ENCODE measurements around the gene CEACAM7. TPM values are rescaled to one million over a fixed set of nuclear protein-coding genes. Genes with fewer than 3 reads are reported as not detected.

CEACAM7 gene
- total RNA-seq, 1 experiment from 2014 or later = not detected

DNA sequence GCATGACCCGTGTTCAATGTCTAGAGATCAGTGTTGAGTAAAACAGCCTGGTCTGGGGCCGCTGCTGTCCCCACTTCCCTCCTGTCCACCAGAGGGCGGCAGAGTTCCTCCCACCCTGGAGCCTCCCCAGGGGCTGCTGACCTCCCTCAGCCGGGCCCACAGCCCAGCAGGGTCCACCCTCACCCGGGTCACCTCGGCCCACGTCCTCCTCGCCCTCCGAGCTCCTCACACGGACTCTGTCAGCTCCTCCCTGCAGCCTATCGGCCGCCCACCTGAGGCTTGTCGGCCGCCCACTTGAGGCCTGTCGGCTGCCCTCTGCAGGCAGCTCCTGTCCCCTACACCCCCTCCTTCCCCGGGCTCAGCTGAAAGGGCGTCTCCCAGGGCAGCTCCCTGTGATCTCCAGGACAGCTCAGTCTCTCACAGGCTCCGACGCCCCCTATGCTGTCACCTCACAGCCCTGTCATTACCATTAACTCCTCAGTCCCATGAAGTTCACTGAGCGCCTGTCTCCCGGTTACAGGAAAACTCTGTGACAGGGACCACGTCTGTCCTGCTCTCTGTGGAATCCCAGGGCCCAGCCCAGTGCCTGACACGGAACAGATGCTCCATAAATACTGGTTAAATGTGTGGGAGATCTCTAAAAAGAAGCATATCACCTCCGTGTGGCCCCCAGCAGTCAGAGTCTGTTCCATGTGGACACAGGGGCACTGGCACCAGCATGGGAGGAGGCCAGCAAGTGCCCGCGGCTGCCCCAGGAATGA is 18.9 kb upstream of the CEACAM7 start:
- Mint-ChIP-seq H3K36me3 (ENCODE audit: insufficient read depth in 1 of 3, low read depth in 3 of 3) (peaks cover 3 to 39% (median 8%) of the 10 kb centered on the region in 3 experiments; a peak in 4 of 7 replicates), H3K9me3 (peaks cover 81 to 96% of the 10 kb centered on the region in 2 experiments), H3K27ac (no peak overlapping the region), H3K4me3 (peak overlapping the region in 1 of 2 experiments; percentile 71; a peak in 3 of 5 replicates), H3K27me3 (ENCODE audit: low read depth) (peaks cover 2% of the 10 kb centered on the region), H3K4me1 (no peaks in the 10 kb centered on the region)
- Histone ChIP-seq H2BK12ac (ENCODE audit: insufficient read length, low read depth, low read length) (no peak overlapping the region), H4K91ac (ENCODE audit: insufficient read length, low read depth, low read length) (no peak overlapping the region), H3K4ac (ENCODE audit: low read depth, low read length) (no peak overlapping the region), H3K79me1 (ENCODE audit: insufficient read depth, low read depth, low read length, poor library complexity, severe bottlenecking) (no peaks in the 10 kb centered on the region), H3K9ac (ENCODE audit: extremely low read depth, insufficient read length, low read length) (no peak overlapping the region), H3K18ac (ENCODE audit: insufficient read length, low read depth, low read length) (no peak overlapping the region), H3K23me2 (ENCODE audit: insufficient read length, low read depth, low read length, poor library complexity, severe bottlenecking) (no peaks in the 10 kb centered on the region), H2BK20ac (ENCODE audit: low read depth, low read length, poor library complexity, severe bottlenecking) (no peak overlapping the region), H4K20me1 (ENCODE audit: control insufficient read depth, insufficient read depth, insufficient read length) (peaks cover 4% of the 10 kb centered on the region), H3K27me3 (ENCODE audit: insufficient read depth, low read length) (no peaks in the 10 kb centered on the region), H3K23ac (ENCODE audit: insufficient read length, low read depth, low read length) (no peak overlapping the region), H2AK5ac (ENCODE audit: insufficient read length, low read length) (no peak overlapping the region), H3K27ac (ENCODE audit: insufficient read length, low read depth, low read length) (no peak overlapping the region), H3K9me3 (ENCODE audit: control insufficient read depth, low read depth, low read length) (peaks cover 14% of the 10 kb centered on the region), H4K8ac (replicated peaks; ENCODE audit: insufficient read length, low read depth, low read length) (no peak overlapping the region), H2BK120ac (ENCODE audit: low read depth, low read length, poor library complexity, severe bottlenecking) (no peak overlapping the region), H2BK15ac (ENCODE audit: low read depth, low read length) (no peak overlapping the region), H4K5ac (ENCODE audit: insufficient read length, low read depth, low read length) (no peak overlapping the region), H2BK5ac (ENCODE audit: insufficient read length, low read length) (no peak overlapping the region), H3K79me2 (ENCODE audit: insufficient read depth, low read length) (no peaks in the 10 kb centered on the region), H3K4me2 (ENCODE audit: insufficient read depth, insufficient read length, low read length) (peak overlapping the region; percentile 38), H3K56ac (ENCODE audit: insufficient read length, low read depth, low read length) (no peak overlapping the region), H2AFZ (ENCODE audit: low read length) (no peak overlapping the region), H3K4me1 (ENCODE audit: insufficient read depth, low read length) (no peaks in the 10 kb centered on the region), H3T11ph (ENCODE audit: low read length) (no peak overlapping the region), H3K14ac (ENCODE audit: insufficient read depth, low read length) (no peak overlapping the region)
- peak; percentile 90 for DNase-seq
- no CpG with 5 or more reads among the region's 26 CpGs for WGBS (ENCODE audit: extremely low coverage, insufficient read length, low lambda C conversion rate)
- peak; percentile 57 for TF ChIP-seq CTCF (conservative IDR thresholded peaks at IDR 0.05)
